ENCODE results near the gene ZFP1.
"Not testable (repeated sequence)": the region's sequence is repeated elsewhere in the genome, so short reads cannot be mapped to it uniquely, and the experiment has no call there.

DNA sequence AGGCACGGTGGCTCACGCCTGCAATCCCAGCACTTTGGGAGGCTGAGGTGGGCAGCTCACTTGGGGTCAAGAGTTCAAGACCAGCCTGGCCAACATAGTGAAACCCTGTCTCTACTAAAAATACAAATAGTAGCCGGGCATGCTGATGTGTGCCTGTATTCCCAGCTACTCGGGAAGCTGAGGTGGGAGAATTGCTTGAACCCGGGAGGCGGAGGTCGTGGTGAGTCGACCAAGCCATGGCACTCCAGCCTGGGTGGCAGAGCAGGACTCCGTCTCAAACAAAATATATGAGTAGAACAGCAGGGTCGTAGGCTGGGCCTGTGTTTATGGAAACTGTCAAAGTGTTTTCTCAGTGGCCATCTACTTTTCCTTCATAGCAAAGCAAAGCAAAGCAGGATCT, 63.0 kb downstream of the ZFP1 start:
- not testable (repeated sequence) for TF ChIP-seq POLR2A (IDR thresholded peaks at IDR 0.05; ENCODE audit: low read depth, low read length); POLR2AphosphoS5 (IDR thresholded peaks at IDR 0.05; ENCODE audit: low read depth, low read length); TAF1 (IDR thresholded peaks at IDR 0.05; ENCODE audit: borderline replicate concordance, low read depth, low read length)
